NCI-H1105 treated with DMSO at 0.1 percent for 48 hours (cell line): ENCODE data around the gene IQCM.
"Not testable (repeated sequence)": the region's sequence is repeated elsewhere in the genome, so short reads cannot be mapped to it uniquely, and the experiment has no call there.

Source experiments
- DNase-seq: peaks from one replicate; lab custom pipeline; 2025; lab: John Stamatoyannopoulos, UW

Gene IQCM

GRCh38 chr4:149574971-149575370, 240.7 kb downstream of the IQCM start:
- DNase-seq = no peak

DNA sequence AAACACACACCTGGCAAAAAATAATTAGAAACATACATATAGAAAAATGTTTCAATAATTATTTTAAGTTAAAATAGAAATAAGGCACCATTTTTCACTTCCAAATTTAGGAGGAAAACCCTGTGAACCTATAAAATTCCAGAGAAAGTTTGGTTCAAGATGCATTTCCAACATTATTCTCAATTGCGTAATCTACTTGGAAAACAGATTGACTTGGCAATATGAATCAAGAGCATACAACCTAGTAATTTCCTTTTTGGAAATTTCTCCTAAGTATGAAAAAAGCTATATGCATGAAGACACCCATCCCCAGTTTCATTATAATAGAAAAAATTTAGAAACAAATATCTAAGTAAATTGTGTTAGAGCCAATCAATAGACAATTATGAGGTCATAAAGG, 242.9 kb downstream of the IQCM start:
- no peak for DNase-seq

GRCh38 chr4:149555799-149556198, 259.8 kb downstream of the IQCM start:
- no peak for DNase-seq

DNA sequence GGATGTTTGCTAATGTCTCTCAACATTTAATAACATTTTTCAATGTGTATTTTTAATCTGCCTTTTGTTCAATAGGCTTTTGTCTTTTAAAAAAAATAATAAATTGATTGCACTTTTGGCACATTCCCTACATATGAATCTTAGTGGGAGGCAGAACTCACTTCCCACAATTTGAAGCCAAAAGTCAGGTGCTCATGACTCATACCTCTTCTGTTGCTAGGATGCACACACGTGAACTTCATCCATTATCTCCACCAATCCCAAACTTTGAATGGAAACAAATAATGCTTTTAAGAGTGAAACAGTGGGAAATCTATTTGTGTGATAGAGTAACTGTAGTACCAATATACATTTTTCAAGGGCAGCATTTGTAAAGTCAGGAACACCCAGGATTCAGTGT, 260.5 kb downstream of the IQCM start:
- DNase-seq = no peak

- DNase-seq = no peak
Observed at GRCh38 chr4:149553959-149554520, 261.6 kb downstream of the IQCM start.

DNA sequence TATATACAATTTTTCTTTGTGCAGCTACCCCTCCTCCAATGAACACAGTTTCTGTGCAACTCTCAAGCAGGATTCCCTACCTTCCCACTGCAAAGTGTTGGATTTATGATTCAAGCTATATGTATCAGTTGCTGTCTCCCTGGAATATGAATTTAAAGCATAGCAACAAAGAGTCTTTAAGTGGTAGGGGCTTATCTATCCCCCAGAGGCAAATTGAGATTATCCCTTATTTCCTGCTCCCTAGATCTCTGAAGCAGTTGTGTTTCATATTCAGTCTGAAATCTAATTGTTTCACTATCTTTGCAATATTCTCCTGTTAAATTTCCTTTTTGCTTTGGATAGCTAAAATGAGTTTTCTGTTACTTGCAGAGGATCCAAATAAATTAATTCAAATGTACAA, 263.0 kb downstream of the IQCM start:
- DNase-seq = no peak

GRCh38 chr4:149549911-149550310, 265.7 kb downstream of the IQCM start:
- DNase-seq = no peak

GRCh38 chr4:149534779-149535178, 280.9 kb downstream of the IQCM start:
- DNase-seq = no peak

GRCh38 chr4:149531861-149532260, 283.8 kb downstream of the IQCM start:
- DNase-seq = no peak

DNA sequence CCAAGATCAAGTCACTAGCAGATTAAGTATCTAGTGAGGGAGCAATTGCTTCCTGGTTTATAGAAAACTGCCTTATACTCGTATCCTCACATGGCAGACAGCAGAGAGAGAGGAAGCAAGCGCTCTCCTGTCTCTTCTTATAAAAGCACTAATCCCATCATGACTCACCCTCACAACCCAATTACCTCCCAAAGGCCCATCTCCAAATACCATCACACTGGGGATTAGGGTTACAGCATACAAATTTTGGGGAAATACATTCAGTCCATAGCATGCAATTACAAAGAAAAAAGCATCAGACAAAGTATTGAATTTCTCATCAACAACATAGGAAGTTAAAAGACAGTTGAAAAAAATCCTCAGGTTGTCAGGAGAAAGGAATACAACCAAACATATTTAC, 292.6 kb downstream of the IQCM start:
- DNase-seq = no peak

DNA sequence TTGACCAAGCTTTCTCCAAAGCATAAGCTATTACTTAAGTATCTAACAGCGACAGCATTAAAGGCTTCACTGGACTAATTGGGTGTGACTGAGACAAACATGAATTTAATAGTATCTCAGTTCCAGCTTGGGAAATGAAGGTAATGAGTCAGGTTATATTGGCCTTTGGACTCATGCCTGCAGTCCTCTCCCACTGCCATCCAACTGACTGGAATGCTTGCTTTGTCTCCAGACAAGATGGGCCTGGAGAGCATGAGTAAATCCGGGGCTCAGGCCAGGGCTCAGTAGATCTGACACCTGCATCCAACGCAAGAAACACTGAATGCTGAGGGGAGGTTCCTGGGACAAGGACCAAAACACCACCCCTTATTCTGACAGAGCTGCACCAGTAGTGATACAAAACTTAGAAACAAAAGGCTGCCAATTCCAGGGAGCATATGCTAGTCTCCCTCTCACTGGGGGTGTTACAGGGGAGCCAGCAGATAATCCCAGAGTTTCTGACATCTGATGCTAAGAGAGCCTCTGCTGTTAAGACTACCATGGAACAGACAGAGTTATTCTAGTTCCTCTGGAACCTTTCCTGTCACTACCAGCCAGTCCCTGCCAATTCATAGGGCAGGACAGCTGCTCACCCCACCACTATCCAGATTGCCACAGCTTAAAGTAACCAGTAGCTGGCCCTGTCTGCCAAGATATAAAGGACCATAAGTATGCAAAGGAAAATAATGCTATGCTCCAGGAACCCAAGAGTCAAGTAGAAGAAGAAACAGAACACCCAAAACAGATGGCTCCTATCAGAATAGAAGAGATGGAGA, 293.8 kb downstream of the IQCM start:
- no peak for DNase-seq

GRCh38 chr4:149518471-149518870, 297.2 kb downstream of the IQCM start:
- DNase-seq = no peak

DNA sequence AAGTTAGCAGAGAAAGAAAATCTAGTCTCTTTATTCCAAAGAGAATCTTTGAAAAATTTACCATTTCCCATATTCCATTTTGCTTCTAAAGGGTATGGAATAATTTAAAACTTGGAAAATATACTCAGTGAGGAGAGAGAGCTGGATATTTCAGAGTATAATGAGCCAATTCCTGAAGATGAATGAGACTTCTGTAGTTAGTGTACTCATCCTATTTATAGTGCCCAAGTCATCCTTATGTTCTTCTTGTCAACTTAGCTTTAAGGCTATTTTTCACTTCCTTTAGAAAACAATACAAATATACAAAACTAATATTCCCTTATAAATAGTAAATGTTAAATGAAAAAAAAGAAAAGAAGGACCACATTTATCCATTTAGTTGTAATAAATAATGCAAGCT, 302.6 kb downstream of the IQCM start:
- no peak for DNase-seq

DNA sequence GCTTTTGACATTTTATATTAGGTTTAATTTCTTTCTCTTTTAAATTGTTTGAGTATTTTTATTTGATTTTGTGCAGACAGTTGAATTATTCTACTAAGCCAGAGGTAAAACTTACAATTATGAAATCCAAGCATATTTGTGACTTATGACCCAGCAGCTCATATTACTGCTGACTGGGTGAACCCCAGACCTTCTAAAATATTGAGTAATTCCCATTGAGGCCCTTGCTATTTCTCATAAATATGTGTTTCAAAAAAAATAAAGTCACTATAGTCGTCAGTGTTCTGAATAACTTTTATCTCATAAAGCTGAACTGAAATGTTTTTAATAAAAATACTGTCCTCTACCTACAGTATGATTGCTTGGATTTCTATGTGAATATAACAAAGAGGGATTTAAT, 303.1 kb downstream of the IQCM start:
- DNase-seq = no peak

DNA sequence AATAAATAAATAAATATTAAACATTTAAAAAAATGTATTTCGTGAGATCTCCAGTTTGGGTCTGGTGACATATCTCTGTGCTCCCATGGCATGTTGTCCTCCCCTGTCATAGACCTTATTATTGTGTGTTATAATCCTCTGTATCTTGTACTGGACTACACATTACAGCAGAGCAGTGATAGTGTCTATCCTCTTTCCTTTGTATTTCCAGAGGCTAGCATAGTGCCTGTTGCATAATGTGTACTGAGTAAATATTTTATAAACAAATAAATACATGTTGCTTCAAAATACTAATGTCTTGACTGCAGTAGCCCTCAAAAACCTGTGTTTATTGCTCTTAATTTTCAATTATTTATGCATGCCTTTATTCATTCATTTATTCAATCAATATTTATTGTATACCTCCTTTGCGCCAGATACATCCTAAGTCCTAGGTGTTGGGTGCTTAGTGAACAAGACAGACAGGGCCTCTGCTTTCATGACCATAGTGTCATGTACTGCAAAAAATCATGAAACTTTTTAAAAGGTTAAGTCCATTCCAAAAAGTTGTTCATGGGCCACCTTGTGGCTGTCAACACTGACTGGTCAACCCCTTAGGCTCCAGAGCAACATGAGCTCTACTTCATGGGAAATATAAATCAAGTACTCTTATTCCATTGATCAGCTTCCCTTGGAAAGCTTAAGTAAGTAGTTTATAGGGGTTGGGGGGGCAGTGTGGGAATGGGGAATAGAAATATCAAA, 303.9 kb downstream of the IQCM start:
- no peak for DNase-seq

GRCh38 chr4:149507309-149507708, 308.3 kb downstream of the IQCM start:
- not testable (repeated sequence) for DNase-seq

GRCh38 chr4:149500806-149501205, 314.8 kb downstream of the IQCM start:
- DNase-seq = no peak

DNA sequence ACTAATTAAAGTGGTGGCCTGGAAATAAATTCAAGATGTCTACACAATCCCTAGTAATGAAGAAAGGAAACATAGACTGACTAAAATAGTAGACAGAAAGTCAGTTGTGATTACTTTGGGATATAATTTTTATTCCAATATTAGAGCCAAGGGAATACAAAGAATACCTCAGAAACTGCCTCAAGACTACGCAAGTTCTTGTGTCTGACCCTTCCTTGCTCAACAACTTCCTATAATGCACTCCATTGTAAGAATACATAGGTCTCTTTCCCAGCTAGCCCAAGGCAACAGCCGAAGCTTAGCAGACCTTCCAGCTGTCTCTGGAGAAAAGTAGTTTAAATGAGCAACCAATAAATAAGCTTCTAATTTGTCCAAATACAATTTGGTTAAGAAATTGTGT, 315.9 kb downstream of the IQCM start:
- DNase-seq = no peak

DNA sequence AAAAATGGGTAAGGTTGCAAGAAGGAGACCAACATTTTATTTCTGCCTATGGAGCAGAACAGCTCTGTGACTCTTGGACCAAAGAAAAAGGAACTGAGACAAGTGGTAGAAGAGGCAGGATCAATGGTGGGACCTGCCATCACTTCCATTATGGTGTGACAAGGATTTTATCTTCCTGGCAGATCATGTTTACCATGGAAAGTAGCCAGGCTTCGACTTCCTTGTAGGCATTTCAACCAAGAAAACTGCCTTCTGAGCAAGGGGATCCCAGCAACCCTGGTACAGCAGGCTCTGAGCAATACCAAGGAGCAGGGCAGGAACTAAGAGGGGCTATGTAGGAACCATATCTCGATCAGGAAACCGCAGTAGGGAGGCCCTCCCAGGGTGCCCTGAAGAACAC, 317.4 kb downstream of the IQCM start:
- DNase-seq = no peak

GRCh38 chr4:149493492-149493891, 322.2 kb downstream of the IQCM start:
- DNase-seq = no peak

DNA sequence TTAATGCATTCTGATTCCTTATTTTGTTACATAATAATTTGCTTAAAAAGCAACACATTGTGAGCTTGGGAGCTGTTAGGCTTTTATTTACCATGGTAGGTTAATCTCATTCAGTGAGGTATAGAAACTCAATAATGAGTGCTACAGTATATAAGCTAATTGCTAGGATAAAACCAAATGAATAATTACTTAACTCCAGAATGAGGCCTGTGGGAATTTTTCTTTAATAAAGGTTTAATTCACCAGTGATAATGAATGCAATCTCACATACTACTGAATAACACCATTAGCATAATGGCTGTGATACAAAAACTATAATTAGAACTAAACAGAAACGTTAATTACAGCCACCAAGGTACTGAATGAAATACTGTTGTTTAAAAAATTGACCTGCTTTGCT, 326.3 kb downstream of the IQCM start:
- DNase-seq = no peak

DNA sequence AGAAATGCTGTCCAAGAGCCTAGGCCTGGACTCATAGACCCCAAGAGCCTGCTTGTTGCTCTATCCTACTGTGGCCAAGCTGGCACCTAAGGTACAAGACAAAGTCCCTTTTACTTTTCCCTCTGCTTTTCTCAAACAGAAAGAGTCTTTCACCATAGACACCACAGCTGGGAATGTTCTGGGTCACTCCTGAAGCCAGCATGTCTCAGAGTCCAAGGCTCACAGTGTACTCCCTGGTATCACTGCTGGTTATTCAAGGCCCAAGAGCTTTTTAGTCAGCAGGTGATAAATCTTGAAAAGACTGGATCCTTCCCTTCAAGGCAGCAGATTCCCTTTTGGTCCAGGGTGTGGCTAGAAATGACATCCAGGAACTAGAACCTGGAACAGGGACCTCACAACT, 328.8 kb downstream of the IQCM start:
- no peak for DNase-seq

GRCh38 chr4:149468669-149469068, 347.0 kb downstream of the IQCM start:
- DNase-seq = not testable (repeated sequence)
